Astrocyte (in vitro differentiated cells and primary cell): ENCODE data around the gene ACSM6.

Experiments
- CTCF ChIP-seq: IDR thresholded peaks from 2 replicates; pipeline ENCODE4 v1.5.1; 2011; ENCODE audit warnings: low read depth, mild to moderate bottlenecking, inconsistent platforms, low read length, moderate library complexity; ENCODE audit not compliant: insufficient read depth
- EZH2 ChIP-seq: IDR thresholded peaks from 2 replicates; pipeline ENCODE4 v1.6.1; 2012; ENCODE audit warnings: mild to moderate bottlenecking, low read length, inconsistent platforms; ENCODE audit not compliant: insufficient read depth

- TF ChIP-seq CTCF, result no peak
- TF ChIP-seq EZH2, result no peak
These were observed 72.6 kb downstream of the ACSM6 start for GRCh38 chr10:95266674-95267095.
